ENCODE results near the gene TERB2. TPM values are rescaled to one million over a fixed set of nuclear protein-coding genes. Genes with fewer than 3 reads are reported as not detected.

TERB2 gene
- total and polyA plus RNA-seq, 2 of the 4 experiments (the other 2 are of a cell fraction) = not detected

GRCh38 chr15:45021348-45021747, 64.9 kb downstream of the TERB2 start:
- H4K8ac ChIP-seq (ENCODE audit: low read depth in 2 of 2, low read length in 2 of 2) = no peak overlapping the region
- no peak for TF ChIP-seq CHD1 (IDR thresholded peaks at IDR 0.05; ENCODE audit: low read depth, low read length)
- no peak for TF ChIP-seq FOS (IDR thresholded peaks at IDR 0.05; ENCODE audit: low read depth, low read length)
- no peak for TF ChIP-seq NFE2L2 (IDR thresholded peaks at IDR 0.05; ENCODE audit: low read depth, low read length)
- TF ChIP-seq MAZ (IDR thresholded peaks at IDR 0.05; ENCODE audit: borderline replicate concordance, low read depth, low read length) = no peak
- no peak for TF ChIP-seq SMC3 (IDR thresholded peaks at IDR 0.05; ENCODE audit: low read depth, low read length)
- no peak for TF ChIP-seq USF2 (IDR thresholded peaks at IDR 0.05; ENCODE audit: low read depth, low read length)
- TF ChIP-seq BHLHE40 (IDR thresholded peaks at IDR 0.05; ENCODE audit: low read depth, low read length) = no peak
- TF ChIP-seq CTCF (conservative IDR thresholded peaks at IDR 0.05; ENCODE audit: low read depth, low read length) = no peak
- TF ChIP-seq CEBPB (IDR thresholded peaks at IDR 0.05; ENCODE audit: low read depth, low read length) = no peak
- no peak for TF ChIP-seq RAD21 (IDR thresholded peaks at IDR 0.05; ENCODE audit: low read length)
- no peak for TF ChIP-seq RCOR1 (IDR thresholded peaks at IDR 0.05; ENCODE audit: insufficient replicate concordance, low read length)
- no peak for TF ChIP-seq RFX5 (IDR thresholded peaks at IDR 0.05; ENCODE audit: low read depth, low read length)
- TF ChIP-seq POLR2A (IDR thresholded peaks at IDR 0.05; ENCODE audit: low read depth, low read length) = no peak
- no peak for TF ChIP-seq MXI1 (IDR thresholded peaks at IDR 0.05; ENCODE audit: borderline replicate concordance, low read depth, low read length)
- no peak for TF ChIP-seq ELK1 (IDR thresholded peaks at IDR 0.05; ENCODE audit: borderline replicate concordance, low read depth, low read length)
- no peak for TF ChIP-seq MAFK (IDR thresholded peaks at IDR 0.05; ENCODE audit: low read depth, low read length)
- H3K79me1 ChIP-seq (ENCODE audit: low read depth in 1 of 2, low read length in 2 of 2) = peaks cover 3 to 13% of the 10 kb centered on the region in 2 experiments; a peak in 2 of 4 replicates
- dilution Hi-C loops (cut with HindIII; ENCODE audit: low sequenced_read_pairs, unreplicated experiment) (no loop called here), in situ Hi-C loops (cut with MboI; ENCODE audit: low sequenced_read_pairs) (no loop called here), intact Hi-C loops (cut with micrococcal nuclease) (loop anchor here (5.0 kb wide), 1 partner anchor 71 kb away; no protein-coding TSS in a partner anchor)
- no TSS peak for BruUV-seq (replicated peaks)
- H2BK120ac ChIP-seq (ENCODE audit: low read depth, low read length) = no peak overlapping the region
- peak; percentile 32 for DNase-seq
- ChIA-PET CTCF (no interaction called here), POLR2A (ENCODE audit: unreplicated experiment) (no interaction called here)
- H3K9me3 ChIP-seq (ENCODE audit: control insufficient read depth, insufficient read depth, low read length) = no peaks in the 10 kb centered on the region
- ATAC-seq (ENCODE audit: low read depth) = no peak
- H3K27me3 ChIP-seq (ENCODE audit: control insufficient read depth, insufficient read depth, low read length) = no peaks in the 10 kb centered on the region; the same call in 1 of the 2 replicates
- H3K4ac ChIP-seq (ENCODE audit: low read depth, low read length) = no peak overlapping the region
- H4K91ac ChIP-seq (ENCODE audit: insufficient read depth, low read depth, low read length) = no peak overlapping the region
- no peaks in the 10 kb centered on the region for H3K36me3 ChIP-seq (ENCODE audit: control insufficient read depth, insufficient read depth, low read length)
- H2AK5ac ChIP-seq (ENCODE audit: low read depth, low read length) = no peak overlapping the region
- no peak overlapping the region for H3K56ac ChIP-seq (ENCODE audit: extremely low read depth, insufficient read depth, low read length)
- H2BK15ac ChIP-seq (ENCODE audit: low read depth, low read length) = no peak overlapping the region
- no peak overlapping the region for H3K18ac ChIP-seq (ENCODE audit: low read depth, low read length)
- no peak overlapping the region for H2AFZ ChIP-seq (replicated peaks; ENCODE audit: low read length, poor library complexity)
- WGBS, 2 experiments (ENCODE audit: extremely low coverage in 2 of 2, insufficient read length in 1 of 2) = 83% methylated on average over 5 of the region's 6 CpGs; no CpG with 5 or more reads in 1 of the 2 experiments
- H3K9me1 ChIP-seq (ENCODE audit: insufficient read depth, low read length) = peaks cover 9% of the 10 kb centered on the region
- H2BK5ac ChIP-seq (ENCODE audit: low read depth, low read length, poor library complexity, severe bottlenecking) = no peak overlapping the region
- peaks cover 4% of the 10 kb centered on the region; the same call in 1 of the 2 replicates for H3K4me1 ChIP-seq (ENCODE audit: control insufficient read depth, insufficient read depth, low read length)
- no peak overlapping the region for H3K4me2 ChIP-seq (ENCODE audit: low read depth, low read length)
- no peak overlapping the region for H3K9ac ChIP-seq (ENCODE audit: low read depth, low read length)
- no peak overlapping the region for H3K23ac ChIP-seq (ENCODE audit: low read depth, low read length)
- H4K5ac ChIP-seq (ENCODE audit: low read depth, low read length) = no peak overlapping the region
- no peaks in the 10 kb centered on the region for H4K20me1 ChIP-seq (ENCODE audit: insufficient read depth, low read length)
- no peak overlapping the region for H2BK20ac ChIP-seq (ENCODE audit: low read depth, low read length)
- H3K14ac ChIP-seq (replicated peaks; ENCODE audit: low read depth, low read length) = no peak overlapping the region
- no peak overlapping the region for H3K4me3 ChIP-seq (ENCODE audit: insufficient read depth, low read depth, low read length)
- H2AK9ac ChIP-seq (replicated peaks; ENCODE audit: low read depth, low read length, poor library complexity) = no peak overlapping the region
- H3K27ac ChIP-seq (ENCODE audit: insufficient read depth, low read length) = no peak overlapping the region
